ENCODE data around the gene DDX3X. TPM values are rescaled to one million over a fixed set of nuclear protein-coding genes. Genes with fewer than 3 reads are reported as not detected.
"Not testable (repeated sequence)": the region's sequence is repeated elsewhere in the genome, so short reads cannot be mapped to it uniquely, and the experiment has no call there.

Gene DDX3X
- total RNA-seq, 1 donor from 2014 or later: 308 TPM

DNA sequence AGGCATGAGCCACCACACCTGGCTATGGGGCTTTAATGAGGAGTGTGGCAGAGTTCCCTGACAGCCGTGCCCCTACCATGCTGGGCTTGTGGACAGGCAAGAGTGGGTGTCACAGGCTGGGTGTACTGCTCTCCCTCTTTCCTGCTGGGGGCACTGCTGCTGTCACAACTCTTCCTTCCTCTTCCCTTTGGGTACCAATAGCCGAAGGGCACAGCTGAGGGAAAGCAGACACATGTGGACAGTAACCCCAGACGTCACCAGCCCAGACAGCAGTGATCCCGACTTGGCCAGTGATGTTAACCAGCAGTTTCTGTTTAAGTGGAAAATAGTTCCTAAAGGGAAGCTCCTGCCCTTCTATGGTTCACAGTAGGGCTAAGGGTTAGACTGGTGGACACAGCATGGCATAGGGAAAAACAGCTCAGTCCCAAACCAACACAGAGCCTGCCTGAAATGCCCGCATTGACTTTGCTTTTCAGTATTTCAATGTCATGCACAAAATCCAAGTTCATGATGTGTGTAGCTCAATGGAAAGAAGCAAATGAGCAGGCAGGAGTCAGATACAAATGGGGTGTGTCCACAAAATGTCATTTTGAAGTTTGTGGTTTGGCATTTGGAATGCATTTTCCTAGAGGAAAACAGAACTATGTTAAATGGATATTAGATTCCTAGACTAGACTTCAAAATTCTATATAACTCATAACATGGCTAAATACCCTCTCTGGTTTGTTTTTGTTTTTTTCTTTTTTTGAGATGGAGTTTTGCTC, 24.9 kb upstream of the DDX3X start:
- H3K4me1 Mint-ChIP-seq (ENCODE audit: low read depth): no peaks in the 10 kb centered on the region
- no peak overlapping the region for H3K27ac Mint-ChIP-seq
- no peaks in the 10 kb centered on the region for H3K36me3 Mint-ChIP-seq (ENCODE audit: insufficient read depth)
- TF ChIP-seq, protein P1, sequence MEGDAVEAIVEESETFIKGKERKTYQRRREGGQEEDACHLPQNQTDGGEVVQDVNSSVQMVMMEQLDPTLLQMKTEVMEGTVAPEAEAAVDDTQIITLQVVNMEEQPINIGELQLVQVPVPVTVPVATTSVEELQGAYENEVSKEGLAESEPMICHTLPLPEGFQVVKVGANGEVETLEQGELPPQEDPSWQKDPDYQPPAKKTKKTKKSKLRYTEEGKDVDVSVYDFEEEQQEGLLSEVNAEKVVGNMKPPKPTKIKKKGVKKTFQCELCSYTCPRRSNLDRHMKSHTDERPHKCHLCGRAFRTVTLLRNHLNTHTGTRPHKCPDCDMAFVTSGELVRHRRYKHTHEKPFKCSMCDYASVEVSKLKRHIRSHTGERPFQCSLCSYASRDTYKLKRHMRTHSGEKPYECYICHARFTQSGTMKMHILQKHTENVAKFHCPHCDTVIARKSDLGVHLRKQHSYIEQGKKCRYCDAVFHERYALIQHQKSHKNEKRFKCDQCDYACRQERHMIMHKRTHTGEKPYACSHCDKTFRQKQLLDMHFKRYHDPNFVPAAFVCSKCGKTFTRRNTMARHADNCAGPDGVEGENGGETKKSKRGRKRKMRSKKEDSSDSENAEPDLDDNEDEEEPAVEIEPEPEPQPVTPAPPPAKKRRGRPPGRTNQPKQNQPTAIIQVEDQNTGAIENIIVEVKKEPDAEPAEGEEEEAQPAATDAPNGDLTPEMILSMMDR (IDR thresholded peaks at IDR 0.05; ENCODE audit: unreplicated experiment): no peak
- DNase-seq (ENCODE audit: low spot score, unreplicated experiment): no peak
- H3K9me3 Mint-ChIP-seq (ENCODE audit: low read depth): peaks cover 8% of the 10 kb centered on the region
- no peaks in the 10 kb centered on the region for H3K27me3 Mint-ChIP-seq
- no peak overlapping the region for H3K4me3 Mint-ChIP-seq (ENCODE audit: low read depth)

- no peak for DNase-seq (ENCODE audit: low spot score, unreplicated experiment)
- TF ChIP-seq, protein P1 (IDR thresholded peaks at IDR 0.05; ENCODE audit: unreplicated experiment): no peak
- Mint-ChIP-seq H3K4me1 (ENCODE audit: low read depth) (no peaks in the 10 kb centered on the region), H3K9me3 (ENCODE audit: low read depth) (peaks cover 6% of the 10 kb centered on the region), H3K27ac (no peak overlapping the region), H3K4me3 (ENCODE audit: low read depth) (no peak overlapping the region), H3K36me3 (ENCODE audit: insufficient read depth) (no peaks in the 10 kb centered on the region), H3K27me3 (no peaks in the 10 kb centered on the region)
Measured at GRCh38 chrX:41312786-41313185, 21.2 kb upstream of the DDX3X start.

- Mint-ChIP-seq H3K36me3 (ENCODE audit: insufficient read depth) (no peaks in the 10 kb centered on the region), H3K4me3 (ENCODE audit: low read depth) (no peak overlapping the region), H3K27ac (no peak overlapping the region), H3K9me3 (ENCODE audit: low read depth) (peaks cover 6% of the 10 kb centered on the region), H3K27me3 (no peaks in the 10 kb centered on the region), H3K4me1 (ENCODE audit: low read depth) (no peaks in the 10 kb centered on the region)
- TF ChIP-seq, protein P1 (IDR thresholded peaks at IDR 0.05; ENCODE audit: unreplicated experiment): no peak
- DNase-seq (ENCODE audit: low spot score, unreplicated experiment): no peak
Measured at GRCh38 chrX:41313419-41313818, 20.5 kb upstream of the DDX3X start.

DNA sequence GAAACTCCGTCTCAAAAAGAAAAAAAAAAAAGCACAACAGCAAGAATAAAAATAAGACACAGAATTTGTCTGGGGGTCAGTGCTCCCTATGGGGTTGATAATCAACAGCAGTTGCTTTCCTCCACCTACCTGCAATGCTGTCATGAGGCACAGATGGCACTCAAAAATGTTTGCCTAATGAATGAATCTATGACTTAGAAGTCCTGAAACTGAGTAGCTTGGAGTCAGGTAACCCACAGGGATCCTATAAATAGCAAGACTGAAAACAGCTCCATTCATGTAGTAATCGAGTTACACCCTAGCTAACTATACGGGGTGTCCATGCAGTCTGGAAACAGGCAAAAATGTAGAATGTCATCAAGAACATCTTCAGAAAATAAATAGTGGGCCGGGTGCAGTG, 19.8 kb upstream of the DDX3X start:
- no peak overlapping the region for H3K27ac Mint-ChIP-seq
- H3K36me3 Mint-ChIP-seq (ENCODE audit: insufficient read depth): no peaks in the 10 kb centered on the region
- no peaks in the 10 kb centered on the region for H3K4me1 Mint-ChIP-seq (ENCODE audit: low read depth)
- TF ChIP-seq, protein P1 (IDR thresholded peaks at IDR 0.05; ENCODE audit: unreplicated experiment): no peak
- DNase-seq (ENCODE audit: low spot score, unreplicated experiment): no peak
- H3K9me3 Mint-ChIP-seq (ENCODE audit: low read depth): peaks cover 6% of the 10 kb centered on the region
- no peak overlapping the region for H3K4me3 Mint-ChIP-seq (ENCODE audit: low read depth)
- no peaks in the 10 kb centered on the region for H3K27me3 Mint-ChIP-seq

DNA sequence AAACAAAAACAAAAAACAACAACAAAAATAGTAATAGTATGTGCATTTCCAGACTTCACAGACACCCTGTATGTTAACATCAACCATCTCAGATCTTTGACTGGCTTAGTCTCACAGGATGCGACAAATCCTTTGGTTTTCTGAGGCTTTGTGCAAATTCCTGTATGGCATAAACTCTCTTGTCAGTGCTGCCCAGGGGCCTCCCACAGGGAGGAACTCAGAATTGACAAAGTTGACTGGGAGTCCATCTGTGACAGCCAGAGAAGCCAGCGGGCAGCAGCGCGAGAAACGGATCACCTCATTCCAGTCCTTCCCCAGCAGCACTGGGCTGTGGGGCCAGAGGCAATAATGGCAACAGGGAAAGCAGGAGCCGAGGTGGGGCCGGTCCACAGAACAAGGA, 19.1 kb upstream of the DDX3X start:
- Mint-ChIP-seq H3K4me3 (ENCODE audit: low read depth) (no peak overlapping the region), H3K9me3 (ENCODE audit: low read depth) (peaks cover 6% of the 10 kb centered on the region), H3K27ac (no peak overlapping the region), H3K36me3 (ENCODE audit: insufficient read depth) (no peaks in the 10 kb centered on the region), H3K4me1 (ENCODE audit: low read depth) (no peaks in the 10 kb centered on the region), H3K27me3 (no peaks in the 10 kb centered on the region)
- DNase-seq (ENCODE audit: low spot score, unreplicated experiment): no peak
- TF ChIP-seq, protein P1 (IDR thresholded peaks at IDR 0.05; ENCODE audit: unreplicated experiment): no peak

GRCh38 chrX:41316266-41316665, 17.7 kb upstream of the DDX3X start:
- not testable (repeated sequence) for H3K4me1 Mint-ChIP-seq (ENCODE audit: low read depth); DNase-seq (ENCODE audit: low spot score, unreplicated experiment); H3K27ac Mint-ChIP-seq; H3K36me3 Mint-ChIP-seq (ENCODE audit: insufficient read depth); H3K4me3 Mint-ChIP-seq (ENCODE audit: low read depth); H3K9me3 Mint-ChIP-seq (ENCODE audit: low read depth); H3K27me3 Mint-ChIP-seq
